Measurements from ENCODE around the gene FPGS.
"Not testable (repeated sequence)": the region's sequence is repeated elsewhere in the genome, so short reads cannot be mapped to it uniquely, and the experiment has no call there.

Gene FPGS

DNA sequence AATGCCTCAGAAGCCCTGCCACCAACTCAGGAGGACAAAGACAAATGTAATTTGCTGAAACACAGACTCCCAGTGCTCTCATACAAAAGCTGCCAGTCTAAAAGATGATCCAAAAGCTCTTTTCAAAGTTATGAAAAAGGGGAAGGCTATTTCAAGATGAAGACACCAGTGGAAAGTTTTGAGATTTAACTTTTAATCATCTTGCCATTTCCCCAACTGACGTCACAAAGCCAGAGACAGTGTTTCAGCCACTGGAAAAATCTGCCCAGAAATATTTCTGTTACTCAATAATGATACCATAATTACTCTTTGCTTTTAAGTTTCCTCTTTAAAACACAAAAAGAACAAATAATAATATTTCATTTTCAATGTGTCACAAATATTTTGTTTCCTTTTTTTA, 30.9 kb downstream of the FPGS start:
- no peak for DNase-seq (ENCODE audit: low read depth)
- TF ChIP-seq, protein P1, sequence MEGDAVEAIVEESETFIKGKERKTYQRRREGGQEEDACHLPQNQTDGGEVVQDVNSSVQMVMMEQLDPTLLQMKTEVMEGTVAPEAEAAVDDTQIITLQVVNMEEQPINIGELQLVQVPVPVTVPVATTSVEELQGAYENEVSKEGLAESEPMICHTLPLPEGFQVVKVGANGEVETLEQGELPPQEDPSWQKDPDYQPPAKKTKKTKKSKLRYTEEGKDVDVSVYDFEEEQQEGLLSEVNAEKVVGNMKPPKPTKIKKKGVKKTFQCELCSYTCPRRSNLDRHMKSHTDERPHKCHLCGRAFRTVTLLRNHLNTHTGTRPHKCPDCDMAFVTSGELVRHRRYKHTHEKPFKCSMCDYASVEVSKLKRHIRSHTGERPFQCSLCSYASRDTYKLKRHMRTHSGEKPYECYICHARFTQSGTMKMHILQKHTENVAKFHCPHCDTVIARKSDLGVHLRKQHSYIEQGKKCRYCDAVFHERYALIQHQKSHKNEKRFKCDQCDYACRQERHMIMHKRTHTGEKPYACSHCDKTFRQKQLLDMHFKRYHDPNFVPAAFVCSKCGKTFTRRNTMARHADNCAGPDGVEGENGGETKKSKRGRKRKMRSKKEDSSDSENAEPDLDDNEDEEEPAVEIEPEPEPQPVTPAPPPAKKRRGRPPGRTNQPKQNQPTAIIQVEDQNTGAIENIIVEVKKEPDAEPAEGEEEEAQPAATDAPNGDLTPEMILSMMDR (IDR thresholded peaks at IDR 0.05; ENCODE audit: control insufficient read depth, extremely low read depth, insufficient read depth) = no peak
- no peak overlapping the region for H3K4me3 ChIP-seq (ENCODE audit: low read depth, low read length)

DNA sequence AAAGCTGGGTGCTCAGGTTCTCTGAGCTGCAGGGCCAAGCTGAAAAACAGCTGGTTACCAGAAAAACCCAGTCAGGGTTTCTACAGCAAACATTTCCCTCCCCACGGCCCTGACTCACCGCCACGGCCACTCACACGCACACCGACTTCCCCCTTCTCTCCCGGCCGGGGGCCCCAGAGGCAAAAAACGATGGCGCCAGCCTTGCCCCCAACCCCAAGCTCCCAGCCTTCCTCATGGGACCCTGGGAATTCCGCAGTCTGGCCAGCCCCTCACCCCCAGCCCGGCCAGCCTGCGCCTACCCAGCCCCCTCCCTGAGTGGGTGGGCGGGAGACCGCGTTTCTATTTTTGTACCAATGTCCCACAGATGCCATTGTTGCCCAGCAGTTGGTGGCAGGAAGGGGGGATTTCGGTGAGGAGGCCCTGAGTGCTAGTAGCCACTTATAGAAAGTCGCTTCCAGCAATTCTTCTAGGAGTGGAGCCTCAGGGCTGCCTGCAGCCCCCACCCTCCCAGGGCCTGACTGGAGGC, 33.4 kb downstream of the FPGS start:
- no peak overlapping the region for H3K4me3 ChIP-seq (ENCODE audit: low read depth, low read length)
- no peak for DNase-seq (ENCODE audit: low read depth)
- TF ChIP-seq, protein P1 (IDR thresholded peaks at IDR 0.05; ENCODE audit: control insufficient read depth, extremely low read depth, insufficient read depth) = no peak

DNA sequence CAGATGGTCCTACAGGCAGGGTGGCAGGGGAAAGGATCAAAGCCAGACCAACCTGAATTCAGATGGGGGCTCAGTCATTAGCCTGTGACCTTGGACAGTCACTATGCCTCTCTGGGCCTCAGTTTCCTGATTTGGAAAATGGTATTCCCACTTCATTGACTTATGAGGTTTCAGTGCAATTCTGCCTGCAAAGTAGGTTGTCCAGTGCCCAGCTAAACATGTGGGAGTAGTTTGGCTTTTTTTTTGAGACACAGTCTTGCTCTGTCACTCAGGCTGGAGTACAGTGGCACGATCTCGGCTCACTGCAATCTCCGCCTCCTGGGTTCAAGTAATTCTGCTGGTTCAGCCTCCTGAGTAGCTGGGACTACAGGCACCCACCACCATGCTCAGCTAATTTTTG, 33.9 kb downstream of the FPGS start:
- H3K4me3 ChIP-seq (ENCODE audit: low read depth, low read length); DNase-seq (ENCODE audit: low read depth): not testable (repeated sequence)

DNA sequence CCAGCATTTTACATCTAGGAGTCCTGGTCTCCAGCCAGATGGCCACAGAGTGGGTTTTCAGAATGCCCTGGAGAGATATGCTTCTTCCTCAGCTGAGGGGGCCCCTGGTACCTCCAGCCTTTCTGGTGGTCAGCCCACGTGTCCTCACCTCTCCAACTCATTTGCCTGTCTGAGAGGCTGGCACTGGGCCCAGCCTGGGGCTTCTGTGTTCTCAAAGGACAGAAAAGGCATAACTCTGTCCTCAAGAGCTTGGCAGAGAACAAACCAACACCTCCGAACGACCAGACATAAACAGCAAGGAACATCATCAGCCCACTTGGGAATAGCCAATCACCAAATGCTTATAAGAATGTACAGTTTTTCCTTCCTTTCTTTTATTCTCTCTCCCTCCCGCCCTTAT, 34.7 kb downstream of the FPGS start:
- TF ChIP-seq, protein P1 (IDR thresholded peaks at IDR 0.05; ENCODE audit: control insufficient read depth, extremely low read depth, insufficient read depth) = no peak
- DNase-seq (ENCODE audit: low read depth) = no peak
- H3K4me3 ChIP-seq (ENCODE audit: low read depth, low read length) = no peak overlapping the region

DNA sequence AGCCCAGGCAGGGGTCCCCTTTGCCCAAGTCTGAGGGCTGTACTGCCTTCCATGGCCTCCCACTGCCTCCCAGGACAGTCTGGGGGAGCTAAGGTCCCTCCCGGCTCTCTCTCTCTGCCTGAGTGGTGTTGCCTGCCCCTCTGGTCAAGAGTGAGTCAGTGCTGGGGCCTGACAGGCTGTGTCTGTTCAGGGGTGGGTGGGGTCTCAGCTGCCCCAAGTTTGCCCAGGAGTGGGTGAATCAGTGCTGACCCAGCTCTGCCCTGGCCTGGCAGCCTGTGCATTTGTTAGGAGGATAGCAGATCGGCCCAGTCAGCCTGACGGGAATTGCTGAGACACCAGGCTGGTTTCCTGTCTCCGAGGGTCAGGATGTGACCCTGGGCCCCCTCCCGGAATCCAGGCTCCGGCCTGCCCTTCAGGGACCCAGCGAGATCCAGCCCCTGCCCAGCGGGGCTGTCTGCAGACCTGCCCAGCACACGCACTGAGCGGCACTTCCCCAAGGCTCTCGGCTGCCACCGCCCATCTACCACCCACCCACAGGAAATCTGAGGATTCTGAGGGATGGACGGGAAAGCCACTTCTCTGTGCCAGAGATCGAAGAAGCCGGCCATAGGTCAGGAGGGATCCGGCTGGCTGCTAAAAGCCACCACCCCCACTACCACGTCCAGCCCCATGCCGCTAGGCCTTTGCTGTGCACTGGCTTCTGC, 35.8 kb downstream of the FPGS start:
- TF ChIP-seq, protein P1 (IDR thresholded peaks at IDR 0.05; ENCODE audit: control insufficient read depth, extremely low read depth, insufficient read depth) = no peak
- DNase-seq (ENCODE audit: low read depth) = no peak
- no peak overlapping the region for H3K4me3 ChIP-seq (ENCODE audit: low read depth, low read length)

DNA sequence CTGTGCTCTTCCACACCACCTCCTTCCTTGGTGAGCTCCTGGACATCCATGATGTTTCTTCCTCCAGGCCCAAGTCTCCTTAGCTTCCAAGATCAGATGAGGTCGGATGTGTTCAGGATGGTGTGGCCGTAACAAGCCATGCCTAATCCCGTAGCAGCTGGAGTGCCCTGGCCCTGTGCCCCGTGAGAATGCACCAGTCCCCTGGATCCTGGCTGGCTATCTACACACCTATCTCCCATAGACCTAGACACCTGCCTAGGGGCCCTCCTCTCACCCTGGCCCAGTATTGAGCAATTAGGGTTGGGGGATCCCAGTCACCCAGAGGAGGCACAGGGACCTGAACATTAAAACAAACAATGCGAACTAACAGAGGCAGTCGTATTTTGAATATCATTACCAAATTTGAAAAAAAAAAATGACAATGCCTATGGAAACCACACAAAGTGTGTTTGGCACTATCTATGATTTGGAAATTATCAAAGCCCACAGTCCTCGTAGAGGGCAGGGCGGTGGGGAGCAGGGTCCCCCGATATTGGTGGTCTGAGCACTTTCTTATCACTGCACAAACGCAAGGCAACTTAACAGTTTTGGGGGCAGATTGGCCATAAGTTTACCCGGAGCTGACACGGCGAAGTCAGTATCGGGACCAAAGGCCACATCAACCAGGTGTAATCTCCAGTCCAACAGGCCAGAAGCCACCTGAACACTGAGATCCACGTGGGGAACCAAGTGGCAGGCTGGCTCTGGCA, 38.6 kb downstream of the FPGS start:
- DNase-seq (ENCODE audit: low read depth) = no peak
- no peak overlapping the region for H3K4me3 ChIP-seq (ENCODE audit: low read depth, low read length)
- TF ChIP-seq, protein P1 (IDR thresholded peaks at IDR 0.05; ENCODE audit: control insufficient read depth, extremely low read depth, insufficient read depth) = no peak

DNA sequence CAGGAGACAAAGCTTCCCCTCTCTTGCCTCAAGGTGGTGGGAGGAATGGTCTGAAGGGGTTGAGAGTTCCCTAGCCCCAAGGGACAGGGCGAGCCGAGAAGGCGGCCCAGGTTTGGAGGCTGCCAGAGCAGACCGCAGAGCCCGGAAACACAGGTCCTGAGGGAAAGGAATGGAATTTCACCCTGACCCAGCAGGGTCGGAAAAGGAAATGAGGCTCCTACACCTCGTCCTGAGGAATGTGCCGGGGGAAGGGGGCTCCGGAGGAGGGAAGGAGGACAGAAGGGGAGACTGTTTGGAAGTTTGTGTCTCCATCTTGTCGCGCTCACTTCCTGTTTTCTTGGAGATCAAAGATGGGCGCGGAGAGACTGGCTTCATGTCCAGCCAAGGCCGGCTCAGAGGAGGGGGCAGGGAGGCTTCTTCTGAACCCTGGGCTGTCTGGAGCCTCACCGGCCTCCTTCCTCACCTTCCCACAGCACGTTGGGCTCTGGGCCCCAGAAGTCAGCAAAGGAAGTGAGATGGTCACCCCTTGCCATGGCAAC, 42.2 kb downstream of the FPGS start:
- TF ChIP-seq, protein P1 (IDR thresholded peaks at IDR 0.05; ENCODE audit: control insufficient read depth, extremely low read depth, insufficient read depth) = no peak
- H3K4me3 ChIP-seq (ENCODE audit: low read depth, low read length) = no peak overlapping the region
- no peak for DNase-seq (ENCODE audit: low read depth)

DNA sequence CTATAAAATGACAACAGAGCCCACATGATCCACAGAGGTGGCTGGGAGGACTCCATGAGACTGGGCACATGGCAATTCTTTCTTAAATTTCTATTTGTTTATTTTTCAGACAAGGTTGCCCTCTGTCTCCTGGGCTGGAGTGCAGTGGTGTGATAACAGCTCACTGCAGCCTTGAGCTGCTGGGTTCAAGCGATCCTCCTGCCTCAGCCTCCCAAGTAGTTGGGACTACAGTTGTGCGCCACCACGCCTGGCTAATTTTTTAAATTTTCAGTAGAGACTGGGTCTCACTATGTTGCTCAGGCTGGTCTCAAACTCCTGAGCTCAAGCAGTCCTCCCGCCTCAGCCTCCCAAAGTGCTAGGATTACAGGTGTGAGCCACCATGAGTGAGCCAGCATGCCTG, 42.9 kb downstream of the FPGS start:
- H3K4me3 ChIP-seq (ENCODE audit: low read depth, low read length); DNase-seq (ENCODE audit: low read depth): not testable (repeated sequence)
